HepG2 (cell line): ENCODE measurements around the gene ZNF391. TPM values are rescaled to one million over a fixed set of nuclear protein-coding genes. Genes with fewer than 3 reads are reported as not detected.
A peak's percentile ranks its signal among the peaks of the same experiment; 100 is the strongest.

Source experiments
- AKNA ChIP-seq: sonication (generic); formaldehyde crosslinking; IDR thresholded peaks from 2 replicates; pipeline ENCODE4 v1.4.0; 2020; ENCODE audit warnings: missing genetic modification reagents, borderline replicate concordance
- ETV6 ChIP-seq: sonication (generic); formaldehyde crosslinking; conservative IDR thresholded peaks from 2 replicates; pipeline ENCODE4 v1.4.0; 2020; ENCODE audit warnings: missing genetic modification reagents
- IRF2 ChIP-seq: IDR thresholded peaks from 2 replicates; pipeline ENCODE4 v1.6.1; 2018; ENCODE audit warnings: missing genetic modification reagents, missing compliant biosample characterization
- MTA3 ChIP-seq: sonication (generic); formaldehyde crosslinking; IDR thresholded peaks from 2 replicates; pipeline ENCODE4 v1.4.0; 2020; ENCODE audit warnings: missing genetic modification reagents
- NFATC3 ChIP-seq: sonication (generic); formaldehyde crosslinking; IDR thresholded peaks from 2 replicates; pipeline ENCODE4 v1.5.1; 2020; ENCODE audit warnings: mild to moderate bottlenecking, missing genetic modification reagents
- NFE2 ChIP-seq: sonication (generic); formaldehyde crosslinking; IDR thresholded peaks from 2 replicates; pipeline ENCODE4 v1.4.0; 2020; ENCODE audit warnings: missing genetic modification reagents
- PHF21A ChIP-seq: sonication (generic); formaldehyde crosslinking; IDR thresholded peaks from 2 replicates; pipeline ENCODE4 v1.5.0; 2020; ENCODE audit warnings: mild to moderate bottlenecking, missing genetic modification reagents
- SOX13 ChIP-seq, 3 experiments: fragments of 450-650 bp in 1 of 3; sonication (generic) in 1 of 3; formaldehyde crosslinking in 1 of 3; IDR thresholded peaks in 2 of 3; conservative IDR thresholded peaks in 1 of 3; 2 replicates each; pipeline versions ENCODE4 v1.5.0 to v1.6.1; 2016 to 2020; ENCODE audit warnings: antibody characterized with exemption in 1 of 3, mild to moderate bottlenecking in 1 of 3, missing compliant biosample characterization in 1 of 3, missing genetic modification reagents in 1 of 3, moderate library complexity in 1 of 3
- SP1 ChIP-seq, 2 experiments: fragments of 450-650 bp in 1 of 2; sonication (generic) in 1 of 2; formaldehyde crosslinking in 1 of 2; IDR thresholded peaks; 2 replicates each; pipeline versions ENCODE4 v1.4.0 to v1.6.1; 2016 to 2020; ENCODE audit warnings: missing genetic modification reagents in 1 of 2
- TAF1 ChIP-seq: sonication (generic); formaldehyde crosslinking; IDR thresholded peaks from 2 replicates; pipeline ENCODE4 v1.4.0; 2020; ENCODE audit warnings: missing genetic modification reagents
- ZKSCAN1 ChIP-seq: fragments of 150-350 bp; IDR thresholded peaks from 2 replicates; pipeline ENCODE4 v1.6.1; 2014; ENCODE audit warnings: low read length
- ZNF234 ChIP-seq: sonication (generic); formaldehyde crosslinking; conservative IDR thresholded peaks from 2 replicates; pipeline ENCODE4 v1.5.1; 2020; ENCODE audit warnings: mild to moderate bottlenecking, missing genetic modification reagents
- ZNF235 ChIP-seq: sonication (generic); formaldehyde crosslinking; IDR thresholded peaks from 2 replicates; pipeline ENCODE4 v1.8.1; 2023; ENCODE audit warnings: mild to moderate bottlenecking, missing genetic modification reagents, borderline replicate concordance
- ZNF672 ChIP-seq: sonication (generic); formaldehyde crosslinking; IDR thresholded peaks from 2 replicates; pipeline ENCODE4 v1.8.1; 2022; ENCODE audit warnings: missing genetic modification reagents
- ZNF766 ChIP-seq: sonication (generic); formaldehyde crosslinking; IDR thresholded peaks from 2 replicates; pipeline ENCODE4 v1.5.0; 2020; ENCODE audit warnings: missing genetic modification reagents, borderline replicate concordance
- ZNF776 ChIP-seq: sonication (generic); formaldehyde crosslinking; IDR thresholded peaks from 2 replicates; pipeline ENCODE4 v1.4.0; 2020; ENCODE audit warnings: mild to moderate bottlenecking, missing genetic modification reagents
- polyA plus RNA-seq, 8 experiments: library from polyadenylated mRNA; depleted of rRNA in 3 of 8; stranded (reverse) in 7 of 8; unstranded in 1 of 8; fragments of >200 nt; fragmentation: Illumina TruSeq in 4 of 8; extraction: Trizol in 4 of 8; gene quantifications; 2 replicates each; pipeline versions ENCODE4 v1.2.1 to v1.2.3, GENCODE V29; 2011 to 2016; ENCODE audit warnings: low read depth in 4 of 8, missing spikeins in 1 of 8, mixed read lengths in 1 of 8; ENCODE audit not compliant: insufficient read depth in 1 of 8
- total RNA-seq, 5 experiments: library from RNA; depleted of rRNA; stranded (reverse); fragments of >200 nt; fragmentation: Illumina TruSeq; extraction: Trizol; gene quantifications; 2 replicates each; pipeline ENCODE4 v1.2.3, GENCODE V29; 2016; ENCODE audit warnings: low read depth in 1 of 5
- TF ChIP-seq, protein P1 (sequence below): sonication (generic); formaldehyde crosslinking; IDR thresholded peaks from 2 replicates; pipeline ENCODE4 v1.9.0; 2021; ENCODE audit warnings: mild to moderate bottlenecking, missing genetic modification reagents

ZNF391 gene
- total and polyA plus RNA-seq, 2 of the 13 experiments (the other 11 are each of a cell fraction or from before 2014, with no cell fraction given) = 0.78 to 1.7 TPM

DNA sequence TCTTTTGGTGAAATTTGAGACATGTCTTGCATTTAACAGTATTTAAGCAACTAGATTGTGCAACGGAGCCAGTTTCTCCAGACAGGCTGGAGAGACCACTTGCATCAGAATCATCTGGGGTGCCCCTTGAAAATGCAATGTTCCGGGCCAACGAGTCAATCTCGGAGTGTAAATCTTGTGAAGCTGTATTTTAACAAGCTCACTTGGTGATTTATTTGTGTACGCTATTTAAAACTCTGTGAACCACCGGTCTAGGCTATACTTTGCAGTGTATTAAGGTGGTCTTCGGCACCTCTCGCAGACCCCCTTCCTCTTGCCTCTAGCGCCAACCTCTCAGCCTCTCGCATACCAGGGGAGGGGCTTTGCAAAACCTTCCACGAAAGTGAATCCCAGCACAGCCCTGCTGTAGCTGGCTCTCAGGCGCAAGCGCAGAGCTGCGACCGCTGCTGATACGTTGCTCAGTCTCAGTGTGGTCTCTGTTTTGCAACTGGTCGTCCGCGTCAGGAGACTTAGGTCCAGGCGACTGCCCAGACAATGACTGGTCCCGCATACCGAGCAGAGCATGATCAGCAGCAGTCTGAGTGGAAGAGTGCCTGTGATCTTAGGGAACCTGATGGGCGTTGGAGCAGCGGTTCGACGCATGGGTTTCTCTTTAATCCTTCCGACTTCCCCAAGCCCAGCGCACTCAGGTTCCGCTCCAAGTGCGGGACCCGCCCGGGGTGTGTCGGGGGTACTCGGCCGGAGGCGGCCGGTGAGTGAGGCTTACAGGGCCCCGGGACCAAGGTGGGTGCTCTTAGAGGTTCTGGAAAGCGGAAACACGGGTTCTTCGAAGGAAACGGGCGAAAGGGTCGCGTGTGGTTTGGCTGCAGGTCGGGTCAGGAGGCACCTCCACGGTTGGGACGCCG is at the start of gene ZNF391 (continued):
- TF ChIP-seq, protein P1, sequence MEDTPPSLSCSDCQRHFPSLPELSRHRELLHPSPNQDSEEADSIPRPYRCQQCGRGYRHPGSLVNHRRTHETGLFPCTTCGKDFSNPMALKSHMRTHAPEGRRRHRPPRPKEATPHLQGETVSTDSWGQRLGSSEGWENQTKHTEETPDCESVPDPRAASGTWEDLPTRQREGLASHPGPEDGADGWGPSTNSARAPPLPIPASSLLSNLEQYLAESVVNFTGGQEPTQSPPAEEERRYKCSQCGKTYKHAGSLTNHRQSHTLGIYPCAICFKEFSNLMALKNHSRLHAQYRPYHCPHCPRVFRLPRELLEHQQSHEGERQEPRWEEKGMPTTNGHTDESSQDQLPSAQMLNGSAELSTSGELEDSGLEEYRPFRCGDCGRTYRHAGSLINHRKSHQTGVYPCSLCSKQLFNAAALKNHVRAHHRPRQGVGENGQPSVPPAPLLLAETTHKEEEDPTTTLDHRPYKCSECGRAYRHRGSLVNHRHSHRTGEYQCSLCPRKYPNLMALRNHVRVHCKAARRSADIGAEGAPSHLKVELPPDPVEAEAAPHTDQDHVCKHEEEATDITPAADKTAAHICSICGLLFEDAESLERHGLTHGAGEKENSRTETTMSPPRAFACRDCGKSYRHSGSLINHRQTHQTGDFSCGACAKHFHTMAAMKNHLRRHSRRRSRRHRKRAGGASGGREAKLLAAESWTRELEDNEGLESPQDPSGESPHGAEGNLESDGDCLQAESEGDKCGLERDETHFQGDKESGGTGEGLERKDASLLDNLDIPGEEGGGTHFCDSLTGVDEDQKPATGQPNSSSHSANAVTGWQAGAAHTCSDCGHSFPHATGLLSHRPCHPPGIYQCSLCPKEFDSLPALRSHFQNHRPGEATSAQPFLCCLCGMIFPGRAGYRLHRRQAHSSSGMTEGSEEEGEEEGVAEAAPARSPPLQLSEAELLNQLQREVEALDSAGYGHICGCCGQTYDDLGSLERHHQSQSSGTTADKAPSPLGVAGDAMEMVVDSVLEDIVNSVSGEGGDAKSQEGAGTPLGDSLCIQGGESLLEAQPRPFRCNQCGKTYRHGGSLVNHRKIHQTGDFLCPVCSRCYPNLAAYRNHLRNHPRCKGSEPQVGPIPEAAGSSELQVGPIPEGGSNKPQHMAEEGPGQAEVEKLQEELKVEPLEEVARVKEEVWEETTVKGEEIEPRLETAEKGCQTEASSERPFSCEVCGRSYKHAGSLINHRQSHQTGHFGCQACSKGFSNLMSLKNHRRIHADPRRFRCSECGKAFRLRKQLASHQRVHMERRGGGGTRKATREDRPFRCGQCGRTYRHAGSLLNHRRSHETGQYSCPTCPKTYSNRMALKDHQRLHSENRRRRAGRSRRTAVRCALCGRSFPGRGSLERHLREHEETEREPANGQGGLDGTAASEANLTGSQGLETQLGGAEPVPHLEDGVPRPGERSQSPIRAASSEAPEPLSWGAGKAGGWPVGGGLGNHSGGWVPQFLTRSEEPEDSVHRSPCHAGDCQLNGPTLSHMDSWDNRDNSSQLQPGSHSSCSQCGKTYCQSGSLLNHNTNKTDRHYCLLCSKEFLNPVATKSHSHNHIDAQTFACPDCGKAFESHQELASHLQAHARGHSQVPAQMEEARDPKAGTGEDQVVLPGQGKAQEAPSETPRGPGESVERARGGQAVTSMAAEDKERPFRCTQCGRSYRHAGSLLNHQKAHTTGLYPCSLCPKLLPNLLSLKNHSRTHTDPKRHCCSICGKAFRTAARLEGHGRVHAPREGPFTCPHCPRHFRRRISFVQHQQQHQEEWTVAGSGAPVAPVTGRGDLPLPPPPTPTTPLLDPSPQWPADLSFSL (CRISPR knock-in tag) = no peak
- peak; percentile 57; the same call in 1 of the 2 replicates for TF ChIP-seq MTA3
- 0 out of 2 replicates have a peak, but pooled peaks have one; percentile 66 for TF ChIP-seq ZNF235 (CRISPR knock-in tag)
- TF ChIP-seq NFE2 (CRISPR knock-in tag) = peak; percentile 51; the same call in 1 of the 2 replicates
- TF ChIP-seq SP1 (IDR thresholded peaks at IDR 0.05) = no peak
- peak; percentile 72; the same call in 1 of the 2 replicates for TF ChIP-seq SP1 (CRISPR knock-in tag; IDR thresholded peaks at IDR 0.05)
- TF ChIP-seq ZNF776 (CRISPR knock-in tag) = peak; percentile 72; the same call in 1 of the 2 replicates
- TF ChIP-seq ZNF766 (CRISPR knock-in tag) = no peak
- peak; percentile 81 for TF ChIP-seq TAF1 (CRISPR knock-in tag)
- TF ChIP-seq AKNA (CRISPR knock-in tag) = 0 out of 2 replicates have a peak, but pooled peaks have one; percentile 34
- TF ChIP-seq IRF2 = peak; percentile 95
- no peak for TF ChIP-seq ZNF672 (CRISPR knock-in tag)
- peak; percentile 83 for TF ChIP-seq PHF21A (CRISPR knock-in tag)
- no peak for TF ChIP-seq SOX13 (IDR thresholded peaks at IDR 0.05)
- TF ChIP-seq SOX13 (CRISPR knock-in tag; conservative IDR thresholded peaks at IDR 0.05 in 1 of 2, IDR thresholded peaks at IDR 0.05 in 1 of 2) = peak in 1 of 2 experiments; percentile 62; a peak in 2 of 4 replicates
- 0 out of 2 replicates have a peak, but pooled peaks have one; percentile 24 for TF ChIP-seq ZKSCAN1
- peak; percentile 79; the same call in 1 of the 2 replicates for TF ChIP-seq ETV6 (CRISPR knock-in tag)
- 0 out of 2 replicates have a peak, but pooled peaks have one; percentile 58 for TF ChIP-seq ZNF234
- 0 out of 2 replicates have a peak, but pooled peaks have one; percentile 60 for TF ChIP-seq NFATC3 (CRISPR knock-in tag)
